Measurements from ENCODE around the gene DSC1.
"Not testable (repeated sequence)": the region's sequence is repeated elsewhere in the genome, so short reads cannot be mapped to it uniquely, and the experiment has no call there.

The DSC1 gene

DNA sequence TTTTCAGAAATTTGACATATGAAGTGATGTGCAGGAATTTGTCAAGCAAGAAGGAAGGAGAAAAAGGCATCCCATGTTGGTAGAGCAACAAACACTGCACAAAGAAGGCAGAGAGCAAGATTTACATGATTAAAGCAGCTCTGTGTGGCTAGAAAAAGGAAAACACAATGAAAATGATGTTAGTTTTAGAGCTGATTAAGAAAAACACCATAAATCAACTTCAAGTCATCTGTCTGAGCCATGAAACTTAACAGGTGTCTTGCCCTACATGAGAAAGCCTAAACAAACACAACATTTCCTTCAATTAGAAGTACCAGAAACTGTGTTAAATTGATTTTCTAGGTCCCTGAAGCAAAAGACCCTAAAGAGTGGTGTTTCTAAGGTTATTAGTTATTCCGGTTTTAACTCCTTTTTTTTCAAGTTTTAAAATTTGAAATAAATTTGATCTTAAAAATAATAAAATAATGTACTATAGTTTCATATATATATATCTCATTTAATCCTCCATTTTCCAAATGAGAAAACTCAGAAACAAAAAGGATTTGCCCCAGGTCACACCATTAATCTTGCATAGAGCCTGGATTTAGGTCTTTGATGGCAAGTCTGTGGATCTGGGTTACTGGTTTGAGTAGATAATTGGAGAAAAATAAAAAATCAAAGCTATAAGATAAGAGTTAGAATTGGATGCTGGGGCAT lies 8.6 kb upstream of the DSC1 start:
- no peak for DNase-seq

DNA sequence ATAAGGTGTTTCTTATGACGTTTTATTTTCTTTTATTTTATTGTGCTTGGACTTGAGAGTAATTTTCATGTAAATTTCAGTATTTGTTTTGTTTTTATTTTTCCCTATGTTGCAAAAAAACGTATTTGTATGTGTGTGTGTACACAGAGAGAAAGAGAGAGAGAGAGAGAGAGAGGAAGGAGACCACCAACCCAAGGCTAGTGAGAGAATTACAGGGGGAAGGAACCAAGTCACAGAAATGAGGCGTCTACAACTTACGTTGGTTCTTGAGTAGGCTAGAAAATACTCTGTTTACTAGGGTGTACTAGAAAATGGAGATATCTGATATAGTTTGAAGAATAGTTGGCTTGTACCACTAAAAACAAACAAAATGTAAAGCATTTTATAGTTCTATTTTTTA lies 7.7 kb upstream of the DSC1 start:
- DNase-seq: no peak

- DNase-seq: no peak
These were observed 250 bp downstream of the DSC1 start for GRCh38 chr18:31162419-31162793.

DNA sequence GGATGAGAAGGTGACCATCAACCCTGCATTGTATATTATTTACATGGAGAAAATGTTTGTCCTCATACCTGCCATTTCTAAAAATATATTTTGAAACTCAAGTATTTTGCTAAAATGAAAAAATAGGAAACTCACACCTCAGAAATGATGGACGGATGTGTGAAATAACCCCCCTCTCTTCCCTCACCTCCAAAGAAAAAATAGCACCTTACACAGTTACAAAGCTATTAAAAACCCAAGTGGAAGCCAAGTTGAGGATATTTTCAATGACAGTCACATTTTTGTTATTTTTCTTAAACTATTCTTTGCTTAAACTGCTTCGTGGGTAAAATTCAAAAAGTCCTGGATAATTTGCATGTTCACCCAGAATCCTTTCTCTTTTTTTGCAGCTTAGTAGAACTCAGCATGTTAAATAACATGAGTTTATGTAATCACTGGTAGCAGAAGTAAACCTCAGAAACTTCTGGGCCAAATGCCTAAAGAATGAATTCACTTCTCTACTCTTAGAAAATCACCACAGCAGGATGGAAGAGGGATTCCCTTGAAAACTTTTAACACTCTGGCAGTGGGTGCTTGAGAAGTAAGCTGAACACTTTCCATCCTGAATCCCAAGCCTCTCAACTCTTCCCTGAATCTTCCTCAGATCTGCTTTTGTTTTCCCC lies 768 bp downstream of the DSC1 start:
- DNase-seq: no peak

DNA sequence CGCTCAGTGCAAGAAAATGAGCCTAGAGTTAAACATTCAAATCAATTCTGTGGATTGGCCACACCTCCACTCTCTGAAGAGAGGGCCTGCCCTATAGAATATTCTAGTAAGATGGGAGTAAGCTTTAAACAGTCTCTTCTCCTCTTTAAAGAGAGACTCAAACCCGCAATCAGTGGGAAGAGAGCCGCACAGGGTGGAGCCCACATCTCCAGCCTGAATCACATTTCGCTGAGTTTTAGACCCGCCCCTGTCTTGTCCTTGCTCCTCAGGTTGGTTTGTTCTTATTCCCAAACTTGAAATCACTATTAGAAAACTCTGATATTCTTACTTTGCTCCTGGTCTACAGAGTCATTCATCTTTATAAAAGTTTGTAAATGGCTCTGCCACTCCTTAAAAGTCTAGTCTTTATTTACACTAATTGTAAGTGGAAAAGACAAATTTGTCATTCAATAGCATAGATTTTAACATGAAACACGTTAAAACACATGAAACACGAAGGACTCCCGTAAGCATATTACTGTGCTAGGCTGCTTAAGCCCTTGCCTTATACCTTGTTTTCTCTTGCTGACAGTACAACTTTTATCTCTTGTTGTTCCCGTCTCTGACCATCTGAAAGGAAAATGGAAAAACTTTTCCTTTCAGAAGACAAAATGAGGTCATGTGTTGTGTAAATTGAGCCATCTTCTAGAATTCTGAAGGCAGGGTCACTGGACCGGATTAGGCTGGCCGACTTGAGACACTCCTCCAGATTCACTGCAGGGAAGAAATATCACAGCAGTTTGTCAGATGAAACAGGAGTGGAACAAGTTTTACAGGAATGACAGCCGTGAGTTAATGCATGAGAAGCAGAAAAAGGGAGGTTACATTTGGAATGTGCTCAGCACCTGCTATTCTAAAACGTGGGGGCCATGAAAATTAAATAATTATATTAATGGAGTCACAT lies 5.6 kb downstream of the DSC1 start:
- DNase-seq: no peak

DNA sequence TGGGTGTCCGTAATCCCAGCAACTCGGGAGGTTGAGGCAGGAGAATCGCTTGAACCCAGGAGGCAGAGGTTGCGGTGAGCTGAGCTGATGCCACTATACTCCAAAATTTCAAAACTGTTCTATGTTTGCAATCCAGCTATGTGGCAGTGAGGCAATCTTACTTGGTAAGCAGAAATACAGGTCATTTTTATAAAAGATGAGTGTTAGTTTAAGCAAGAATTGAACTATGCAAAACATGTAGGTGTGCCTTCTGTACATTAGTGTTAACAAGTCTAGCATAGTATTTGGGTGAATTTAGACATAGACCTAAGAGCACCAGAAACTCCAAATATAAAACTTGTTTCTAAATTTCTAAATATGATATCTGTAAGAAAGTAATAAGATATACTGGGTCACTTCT lies 7.2 kb downstream of the DSC1 start:
- DNase-seq: no peak

DNA sequence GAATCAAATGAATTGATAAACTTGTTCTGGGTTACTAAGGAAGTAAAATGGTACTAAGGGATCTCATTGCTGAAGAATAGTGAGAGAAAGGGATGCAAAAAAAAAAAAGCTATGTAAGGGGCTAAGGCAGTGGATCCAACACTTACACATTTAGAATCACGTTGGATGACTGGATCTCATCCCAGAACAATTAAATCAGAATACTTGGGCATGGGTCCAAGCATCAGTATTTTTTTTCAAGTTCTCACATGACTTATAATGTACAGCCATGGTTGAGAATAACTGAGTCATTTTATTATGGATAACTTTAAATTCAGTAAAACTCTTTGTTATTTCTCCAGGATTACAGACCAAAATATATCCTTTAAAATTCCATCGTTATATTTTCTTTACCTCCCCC lies 8.5 kb downstream of the DSC1 start:
- DNase-seq: no peak

DNA sequence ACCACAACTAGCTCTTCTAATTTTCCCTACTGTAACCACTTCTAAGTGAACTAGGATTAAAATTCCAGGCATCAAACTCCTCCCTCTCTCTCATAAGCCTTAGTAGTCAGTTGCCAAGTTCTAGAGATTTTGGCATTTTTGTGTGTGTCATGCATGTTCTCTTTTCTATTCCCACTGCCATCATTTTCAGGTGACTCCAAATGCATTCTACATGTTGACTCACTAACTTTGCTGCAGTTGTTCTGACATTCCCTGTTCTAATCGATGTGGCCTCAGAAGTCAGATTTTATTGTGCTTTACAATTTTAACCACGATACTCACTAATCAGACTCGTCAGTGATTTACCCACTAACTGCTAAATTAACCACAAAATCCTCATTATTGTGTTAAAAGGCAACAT lies 13.3 kb downstream of the DSC1 start:
- no peak for DNase-seq

- no peak for DNase-seq
These were observed 14.1 kb downstream of the DSC1 start for GRCh38 chr18:31148600-31148999.

- DNase-seq: no peak
These were observed 15.8 kb downstream of the DSC1 start for GRCh38 chr18:31146809-31147208.

- no peak for DNase-seq
These were observed 19.6 kb downstream of the DSC1 start for GRCh38 chr18:31143025-31143424.

- no peak for DNase-seq
These were observed 23.9 kb downstream of the DSC1 start for GRCh38 chr18:31138709-31139108.

DNA sequence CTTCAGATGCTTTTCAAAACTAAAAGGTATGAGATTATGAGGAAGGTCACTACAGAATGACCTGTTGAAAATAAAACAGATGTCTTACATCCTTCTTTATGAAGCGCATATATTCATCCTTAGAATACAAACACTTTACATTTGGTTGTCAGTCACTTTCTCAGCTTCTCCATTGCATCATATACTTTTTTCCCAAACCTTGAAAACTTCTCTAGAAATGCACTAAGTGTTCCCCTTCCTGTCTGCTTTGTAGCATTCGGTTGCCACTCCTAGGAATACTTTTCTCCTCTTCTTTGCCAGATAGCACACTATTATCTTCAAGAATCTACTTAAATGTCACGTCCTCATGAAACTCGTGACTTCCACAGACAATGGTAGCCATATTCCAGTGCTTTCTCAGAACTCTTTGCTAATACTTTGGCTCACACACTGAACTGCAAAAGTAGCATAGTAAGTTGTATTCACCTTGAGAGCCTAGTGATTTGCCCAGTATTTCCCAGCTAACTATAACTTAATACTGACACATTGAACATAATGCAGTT lies 27.6 kb downstream of the DSC1 start:
- no peak for DNase-seq

- no peak for DNase-seq
These were observed 33.1 kb downstream of the DSC1 start for GRCh38 chr18:31129398-31130115.

DNA sequence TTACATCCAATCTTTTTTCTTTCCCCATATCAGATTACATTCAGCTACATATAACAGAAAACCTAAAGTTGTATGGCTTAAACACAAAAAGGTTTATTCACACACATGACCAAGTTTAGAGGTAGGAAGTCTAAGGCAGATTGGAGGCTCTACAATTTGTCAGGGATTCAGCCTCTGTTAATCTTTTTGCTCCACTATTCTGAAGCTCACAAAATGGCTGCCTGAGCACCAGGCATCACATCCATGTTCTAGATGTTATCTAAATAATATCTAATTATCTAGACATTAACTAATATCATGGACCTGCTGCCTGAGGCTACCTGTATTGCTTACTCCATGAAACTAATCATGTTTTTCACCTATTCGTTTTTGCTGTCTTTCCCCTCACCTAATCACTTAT lies 36.8 kb downstream of the DSC1 start:
- no peak for DNase-seq

DNA sequence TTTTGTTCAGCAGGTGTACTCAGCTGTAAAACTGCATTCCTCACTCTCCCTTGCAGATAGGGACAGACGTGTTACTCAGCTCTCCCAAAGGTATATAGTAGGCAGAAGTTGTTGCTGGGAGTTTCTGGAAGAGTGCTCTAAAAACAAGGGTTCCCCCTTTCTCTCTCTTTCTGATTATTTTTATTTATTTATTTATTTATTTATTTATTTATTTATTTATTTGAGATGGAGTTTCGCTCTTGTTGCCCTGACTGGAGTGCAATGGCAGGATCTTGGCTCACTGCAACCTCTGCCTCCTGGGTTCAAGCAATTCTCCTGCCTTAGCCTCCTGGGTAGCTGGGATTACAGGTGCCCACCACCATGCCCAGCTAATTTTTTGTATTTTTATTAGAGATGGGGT lies 39.5 kb downstream of the DSC1 start:
- not testable (repeated sequence) for DNase-seq

- DNase-seq: no peak
These were observed 42.1 kb downstream of the DSC1 start for GRCh38 chr18:31120594-31120993.

DNA sequence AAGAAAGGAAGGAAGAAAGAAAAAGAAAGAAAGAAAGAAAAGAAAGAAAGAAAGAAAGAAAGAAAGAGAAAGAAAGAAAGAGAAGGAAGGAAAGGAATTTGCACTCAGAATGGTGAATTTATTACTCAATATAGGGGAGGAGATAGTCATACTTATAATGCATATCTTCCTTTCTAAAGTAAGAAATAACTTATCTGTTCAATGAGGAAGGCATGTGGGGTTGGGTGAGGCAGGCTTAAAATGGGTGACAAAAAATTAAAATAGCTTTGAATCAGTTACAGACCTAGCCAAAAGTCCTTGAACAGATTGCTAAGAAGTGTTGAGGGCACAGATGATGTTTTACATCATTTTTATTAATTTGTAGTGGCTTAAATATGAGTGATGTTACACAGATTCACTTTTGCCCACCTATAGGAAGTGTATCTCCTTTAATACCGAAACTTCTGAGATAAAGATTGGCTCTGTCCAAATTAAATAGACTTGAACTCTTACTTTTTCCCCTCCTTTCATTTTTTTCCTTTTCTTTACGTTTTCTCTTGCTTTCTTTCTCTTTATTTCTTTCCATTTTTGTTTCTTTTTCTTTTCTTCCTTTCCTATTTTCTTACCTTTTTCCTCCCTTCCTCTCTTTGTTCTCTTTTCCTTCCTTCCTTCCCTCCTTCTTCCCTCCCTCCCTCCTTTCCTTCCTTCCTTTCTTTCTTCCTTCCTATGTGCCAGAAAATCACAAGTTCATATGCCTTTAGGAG lies 45.6 kb downstream of the DSC1 start:
- no peak for DNase-seq

- DNase-seq: no peak
These were observed 49.9 kb downstream of the DSC1 start for GRCh38 chr18:31112804-31113203.

GRCh38 chr18:31105733-31106132 lies 56.9 kb downstream of the DSC1 start:
- no peak for DNase-seq

DNA sequence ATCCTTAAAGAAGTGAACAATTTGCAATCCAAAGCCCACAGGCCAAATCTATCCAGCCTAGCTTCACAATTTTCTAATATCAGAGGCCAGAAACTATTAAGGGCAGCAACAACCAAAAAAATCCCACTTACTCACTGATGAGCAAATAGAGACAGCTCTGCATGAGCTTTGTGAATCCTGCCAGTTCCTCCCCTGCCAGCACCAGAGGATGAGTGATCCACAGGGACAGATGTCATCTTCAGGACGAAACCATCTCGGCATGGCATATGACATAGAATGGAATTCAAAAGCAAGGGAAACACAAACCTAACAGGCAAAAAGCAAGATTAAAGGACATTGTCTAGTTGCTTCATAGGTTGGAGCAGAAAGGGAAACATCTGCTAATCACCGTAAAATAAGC lies 58.2 kb downstream of the DSC1 start:
- DNase-seq: no peak

DNA sequence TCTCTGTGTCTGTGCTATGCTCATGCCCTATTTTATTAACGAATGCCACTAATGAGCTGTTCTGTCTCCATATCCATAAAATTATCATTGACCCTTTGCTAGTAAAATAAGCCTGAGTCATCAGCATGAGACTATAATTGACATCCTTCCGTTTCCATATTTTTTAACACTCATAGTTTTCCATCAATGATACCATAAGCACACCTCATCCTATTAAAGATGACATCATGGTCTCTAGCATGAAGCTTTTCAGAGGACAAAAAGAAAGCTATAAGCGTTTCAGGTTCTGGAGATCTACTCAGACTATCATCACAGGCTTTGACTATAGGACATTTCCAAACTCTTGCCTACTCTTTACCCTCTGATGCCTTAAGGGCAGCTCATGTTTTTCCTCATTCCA lies 59.2 kb downstream of the DSC1 start:
- no peak for DNase-seq
